Measurements from ENCODE around the gene SLCO3A1.

DNA sequence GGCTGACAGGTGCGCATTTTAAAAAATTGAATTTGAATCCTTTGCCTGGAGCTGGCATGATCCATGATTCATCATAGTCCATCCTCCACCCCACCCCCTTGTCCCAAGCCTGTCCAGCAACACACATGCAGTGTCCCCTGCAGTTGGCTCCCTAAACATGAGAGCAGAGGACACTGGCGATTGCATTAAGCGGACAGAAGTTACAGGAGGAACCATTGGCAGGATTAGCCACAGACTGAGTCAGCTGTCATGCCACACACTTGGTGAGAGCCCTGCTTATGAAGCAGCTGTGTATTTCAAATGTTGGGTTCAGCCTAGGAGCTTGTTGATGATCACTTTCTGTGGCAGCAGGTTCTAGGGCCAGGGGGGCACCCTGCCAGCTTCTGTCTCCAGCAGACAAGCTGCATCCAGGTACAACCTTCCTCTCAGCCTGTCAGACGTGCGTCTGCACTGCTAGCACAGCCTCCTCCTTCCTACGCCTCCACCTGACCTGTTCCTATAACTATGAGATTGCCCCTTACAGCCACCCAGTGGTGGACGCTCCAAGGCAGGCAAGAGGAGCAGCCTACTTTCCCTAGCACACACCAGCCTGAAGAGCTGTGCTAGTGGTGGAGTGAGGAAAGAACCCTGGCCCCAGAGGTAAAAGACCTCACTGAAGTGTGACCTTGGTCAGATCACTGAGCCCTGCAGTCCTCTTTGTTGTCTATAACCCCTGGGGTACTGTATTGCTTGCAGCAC, 121.9 kb downstream of the SLCO3A1 start:
- TF ChIP-seq, protein P1, sequence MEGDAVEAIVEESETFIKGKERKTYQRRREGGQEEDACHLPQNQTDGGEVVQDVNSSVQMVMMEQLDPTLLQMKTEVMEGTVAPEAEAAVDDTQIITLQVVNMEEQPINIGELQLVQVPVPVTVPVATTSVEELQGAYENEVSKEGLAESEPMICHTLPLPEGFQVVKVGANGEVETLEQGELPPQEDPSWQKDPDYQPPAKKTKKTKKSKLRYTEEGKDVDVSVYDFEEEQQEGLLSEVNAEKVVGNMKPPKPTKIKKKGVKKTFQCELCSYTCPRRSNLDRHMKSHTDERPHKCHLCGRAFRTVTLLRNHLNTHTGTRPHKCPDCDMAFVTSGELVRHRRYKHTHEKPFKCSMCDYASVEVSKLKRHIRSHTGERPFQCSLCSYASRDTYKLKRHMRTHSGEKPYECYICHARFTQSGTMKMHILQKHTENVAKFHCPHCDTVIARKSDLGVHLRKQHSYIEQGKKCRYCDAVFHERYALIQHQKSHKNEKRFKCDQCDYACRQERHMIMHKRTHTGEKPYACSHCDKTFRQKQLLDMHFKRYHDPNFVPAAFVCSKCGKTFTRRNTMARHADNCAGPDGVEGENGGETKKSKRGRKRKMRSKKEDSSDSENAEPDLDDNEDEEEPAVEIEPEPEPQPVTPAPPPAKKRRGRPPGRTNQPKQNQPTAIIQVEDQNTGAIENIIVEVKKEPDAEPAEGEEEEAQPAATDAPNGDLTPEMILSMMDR (conservative IDR thresholded peaks at IDR 0.05; ENCODE audit: low read length): no peak
- TF ChIP-seq EZH2phosphoT487 (IDR thresholded peaks at IDR 0.05; ENCODE audit: borderline replicate concordance, low read depth, low read length): no peak
